CD4-positive, alpha-beta T cell (primary cell): ENCODE data around the gene TNS1. TPM values are rescaled to one million over a fixed set of nuclear protein-coding genes. Genes with fewer than 3 reads are reported as not detected.

Experiments
- ATAC-seq: fragments of 200-7000 bp; cut with Tn5 transposase; one replicate; pipeline ENCODE4 v1.10.0; 2022; ENCODE audit warnings: mild to moderate bottlenecking; ENCODE audit not compliant: poor library complexity
- CTCF ChIA-PET: fragments of 350-600 bp; sonication (Branson Sonifier 250); formaldehyde crosslinking; loops from one replicate; lab custom pipeline; 2021; ENCODE audit warnings: antibody characterized with exemption, inconsistent platforms; lab: Charles Lee
- POLR2A ChIA-PET: fragments of 350-600 bp; sonication (Branson Sonifier 250); formaldehyde crosslinking; loops from one replicate; lab custom pipeline; 2021; ENCODE audit warnings: antibody characterized with exemption, inconsistent platforms; lab: Charles Lee
- DNase-seq, 14 experiments: peaks; one replicate each; pipeline ENCODE4 v3.0.0-alpha.2; 2013 to 2020; ENCODE audit warnings: mixed read lengths in 2 of 14
- H3K27ac ChIP-seq, 2 donors: one replicate each; pipeline versions ENCODE4 v1.5.1 to v1.7.0; 2013; ENCODE audit warnings: low read length in 2 of 2, low read depth in 1 of 2, mild to moderate bottlenecking in 1 of 2
- H3K27me3 ChIP-seq, 2 experiments: 1 replicate in 1 of 2; 2 replicates in 1 of 2; pipeline versions ENCODE4 v1.6.1 to v1.7.0; 2013; ENCODE audit warnings: low read length in 2 of 2, control low read depth in 1 of 2, mild to moderate bottlenecking in 1 of 2, moderate library complexity in 1 of 2; ENCODE audit not compliant: insufficient read depth in 2 of 2, control insufficient read depth in 1 of 2
- H3K36me3 ChIP-seq: one replicate; pipeline ENCODE4 v1.6.1; 2013; ENCODE audit warnings: low read length, control low read depth; ENCODE audit not compliant: insufficient read depth
- H3K4me1 ChIP-seq: one replicate; pipeline ENCODE4 v1.6.1; 2013; ENCODE audit warnings: low read length, control low read depth; ENCODE audit not compliant: insufficient read depth
- H3K4me3 ChIP-seq: one replicate; pipeline ENCODE4 v1.5.1; 2013; ENCODE audit warnings: mild to moderate bottlenecking, low read length, moderate library complexity
- H3K9me3 ChIP-seq, 2 experiments: 1 replicate in 1 of 2; 2 replicates in 1 of 2; pipeline versions ENCODE4 v1.6.1 to v1.7.0; 2013; ENCODE audit warnings: low read length in 2 of 2, mild to moderate bottlenecking in 2 of 2, control low read depth in 1 of 2, moderate library complexity in 1 of 2; ENCODE audit not compliant: control insufficient read depth in 1 of 2, insufficient read depth in 1 of 2
- H3K27ac Mint-ChIP-seq: one replicate; pipeline ENCODE4 v1.8.0; 2020; ENCODE audit warnings: mixed read lengths
- H3K27me3 Mint-ChIP-seq: one replicate; pipeline ENCODE4 v1.8.0; 2021; ENCODE audit warnings: mixed read lengths
- H3K36me3 Mint-ChIP-seq: one replicate; pipeline ENCODE4 v1.8.0; 2021; ENCODE audit warnings: low read depth, mixed read lengths
- H3K4me1 Mint-ChIP-seq: one replicate; pipeline ENCODE4 v1.8.0; 2021; ENCODE audit warnings: low read depth, mixed read lengths
- H3K4me3 Mint-ChIP-seq: one replicate; pipeline ENCODE4 v1.8.0; 2020; ENCODE audit warnings: mild to moderate bottlenecking, mixed read lengths
- H3K9me3 Mint-ChIP-seq: one replicate; pipeline ENCODE4 v1.8.0; 2020; ENCODE audit warnings: mixed read lengths
- CTCF ChIP-seq: fragments of 200-600 bp; IDR thresholded peaks from one replicate; pipeline ENCODE4 v1.8.0; 2022; ENCODE audit warnings: antibody characterized with exemption, mild to moderate bottlenecking
- intact Hi-C, 2 experiments: fragments of 100-400 bp; cut with DNase I in 1 of 2; cut with micrococcal nuclease in 1 of 2; formaldehyde crosslinking; loops; one replicate each; pipeline versions ENCODE4 v1.15.1 to v1.9.0; 2023 to 2025; cut with DNase I, micrococcal nuclease
- total RNA-seq, 174 experiments: library from RNA in 2 of 174; stranded (reverse) in 2 of 174; gene quantifications; one replicate each; pipeline ENCODE4 v1.2.3 and lab custom pipeline; 2021 to 2026

TNS1 gene
- total RNA-seq, 2 experiments from 2014 or later = 0.25 to 0.34 TPM

- POLR2A ChIA-PET = no interaction called here
Measured at GRCh38 chr2:217825469-217826235, 177.1 kb downstream of the TNS1 start.

GRCh38 chr2:217824223-217824622 lies 178.6 kb downstream of the TNS1 start:
- TF ChIP-seq CTCF = no peak
- CTCF ChIA-PET = no interaction called here
- no peak for DNase-seq
- POLR2A ChIA-PET = no interaction called here
- no peaks in the 10 kb centered on the region for H3K4me1 ChIP-seq
- Mint-ChIP-seq H3K9me3 (no peaks in the 10 kb centered on the region), H3K4me3 (no peak overlapping the region), H3K27ac (no peak overlapping the region), H3K27me3 (no peaks in the 10 kb centered on the region), H3K4me1 (no peaks in the 10 kb centered on the region), H3K36me3 (no peaks in the 10 kb centered on the region)
- no peaks in the 10 kb centered on the region for H3K27me3 ChIP-seq
- H3K9me3 ChIP-seq = no peaks in the 10 kb centered on the region
- intact Hi-C loops = no loop called here
- no peaks in the 10 kb centered on the region for H3K36me3 ChIP-seq
- H3K4me3 ChIP-seq = no peak overlapping the region
- ATAC-seq = no peak
- H3K27ac ChIP-seq = no peak overlapping the region

More at GRCh38 chr2:217825469-217826235, 177.1 kb downstream of the TNS1 start:
- H3K4me1 Mint-ChIP-seq = no peaks in the 10 kb centered on the region
- no peak overlapping the region for H3K4me3 Mint-ChIP-seq
- TF ChIP-seq CTCF = no peak
- no peaks in the 10 kb centered on the region for H3K27me3 Mint-ChIP-seq
- DNase-seq = no peak
- CTCF ChIA-PET = no interaction called here
- H3K27me3 ChIP-seq = peaks cover 0 to 3% of the 10 kb centered on the region in 2 experiments
- H3K4me1 ChIP-seq = no peaks in the 10 kb centered on the region
- no peaks in the 10 kb centered on the region for H3K9me3 Mint-ChIP-seq
- H3K36me3 ChIP-seq = no peaks in the 10 kb centered on the region
- no peak overlapping the region for H3K27ac ChIP-seq
- H3K4me3 ChIP-seq = no peak overlapping the region
- H3K9me3 ChIP-seq = no peaks in the 10 kb centered on the region
- no peak overlapping the region for H3K27ac Mint-ChIP-seq
- intact Hi-C loops = no loop called here
- no peak for ATAC-seq
- H3K36me3 Mint-ChIP-seq = no peaks in the 10 kb centered on the region

GRCh38 chr2:217823626-217824025 lies 179.2 kb downstream of the TNS1 start:
- H3K9me3 Mint-ChIP-seq = no peaks in the 10 kb centered on the region
- no peak overlapping the region for H3K4me3 ChIP-seq
- DNase-seq (no peak), ATAC-seq (no peak)
- H3K9me3 ChIP-seq = no peaks in the 10 kb centered on the region
- no peaks in the 10 kb centered on the region for H3K36me3 ChIP-seq
- H3K27me3 Mint-ChIP-seq = no peaks in the 10 kb centered on the region
- TF ChIP-seq CTCF = no peak
- no peak overlapping the region for H3K4me3 Mint-ChIP-seq
- POLR2A ChIA-PET = no interaction called here
- no peaks in the 10 kb centered on the region for H3K4me1 ChIP-seq
- H3K36me3 Mint-ChIP-seq = no peaks in the 10 kb centered on the region
- H3K27ac ChIP-seq = no peak overlapping the region
- no peaks in the 10 kb centered on the region for H3K4me1 Mint-ChIP-seq
- CTCF ChIA-PET = no interaction called here
- no peak overlapping the region for H3K27ac Mint-ChIP-seq
- no peaks in the 10 kb centered on the region for H3K27me3 ChIP-seq
- intact Hi-C loops = no loop called here
